Measurements from ENCODE around the gene MALT1. TPM values are rescaled to one million over a fixed set of nuclear protein-coding genes. Genes with fewer than 3 reads are reported as not detected.

MALT1 gene
- 7.2 and 9.3 TPM in 2 replicates for total RNA-seq

GRCh38 chr18:58671111-58671631 lies at the start of gene MALT1:
TSS of gene MALT1 (plus strand) at chr18:58671465. CDS start at chr18:58671644, 179 bp downstream.

Other genes starting within 250 kb of the MALT1 start
- 1.1 and 1.2 TPM in 2 replicates for gene ALPK2, start 42.4 kb upstream of the MALT1 start, total RNA-seq
- gene ZNF532, start 193.4 kb downstream of the MALT1 start, total RNA-seq, result 46.1 and 49.9 TPM in 2 replicates